H9 (cell line): ENCODE measurements around the gene BICD1. TPM values are rescaled to one million over a fixed set of nuclear protein-coding genes. Genes with fewer than 3 reads are reported as not detected.

ENCODE experiments used
- DNase-seq: peaks from one replicate; pipeline ENCODE4 v3.0.0-alpha.2; 2017
- H2AFZ ChIP-seq: one replicate; pipeline ENCODE4 v1.6.1; 2013; ENCODE audit warnings: mild to moderate bottlenecking, low read length, control low read depth, moderate library complexity
- H2AK5ac ChIP-seq: 2 replicates; pipeline ENCODE4 v1.6.1; 2013; ENCODE audit warnings: low read length, control low read depth, mixed read lengths; ENCODE audit not compliant: insufficient read length
- H2BK120ac ChIP-seq: one replicate; pipeline ENCODE4 v1.6.1; 2013; ENCODE audit warnings: low read depth, mild to moderate bottlenecking, low read length, control low read depth, inconsistent platforms; ENCODE audit not compliant: poor library complexity, severe bottlenecking
- H2BK12ac ChIP-seq: 2 replicates; pipeline ENCODE4 v1.6.1; 2013; ENCODE audit warnings: low read length, control low read depth, mixed read lengths, low read depth; ENCODE audit not compliant: insufficient read length
- H2BK15ac ChIP-seq: 2 replicates; pipeline ENCODE4 v1.6.1; 2013; ENCODE audit warnings: low read depth, low read length, control low read depth
- H2BK20ac ChIP-seq: one replicate; pipeline ENCODE4 v1.6.1; 2013; ENCODE audit warnings: low read depth, mild to moderate bottlenecking, low read length, control low read depth, inconsistent platforms; ENCODE audit not compliant: poor library complexity, severe bottlenecking
- H2BK5ac ChIP-seq: 2 replicates; pipeline ENCODE4 v1.6.1; 2013; ENCODE audit warnings: low read length, control low read depth, mixed read lengths; ENCODE audit not compliant: insufficient read length
- H3K14ac ChIP-seq: 2 replicates; pipeline ENCODE4 v1.6.1; 2013; ENCODE audit warnings: low read length, control low read depth; ENCODE audit not compliant: insufficient read depth
- H3K18ac ChIP-seq: 2 replicates; pipeline ENCODE4 v1.6.1; 2013; ENCODE audit warnings: low read depth, mild to moderate bottlenecking, mixed read lengths, low read length, control low read depth; ENCODE audit not compliant: insufficient read length
- H3K23ac ChIP-seq: 2 replicates; pipeline ENCODE4 v1.6.1; 2013; ENCODE audit warnings: low read length, control low read depth, mixed read lengths, low read depth; ENCODE audit not compliant: insufficient read length
- H3K23me2 ChIP-seq: 2 replicates; pipeline ENCODE4 v1.6.1; 2013; ENCODE audit warnings: low read depth, mild to moderate bottlenecking, mixed read lengths, low read length, control low read depth; ENCODE audit not compliant: insufficient read length, poor library complexity, severe bottlenecking
- H3K27ac ChIP-seq: 2 replicates; pipeline ENCODE4 v1.5.1; 2013; ENCODE audit warnings: low read length, control low read depth, mixed read lengths, low read depth; ENCODE audit not compliant: insufficient read length
- H3K27me3 ChIP-seq: 2 replicates; pipeline ENCODE4 v1.6.1; 2013; ENCODE audit warnings: low read length, control low read depth, inconsistent platforms; ENCODE audit not compliant: insufficient read depth
- H3K4ac ChIP-seq: 2 replicates; pipeline ENCODE4 v1.6.1; 2013; ENCODE audit warnings: low read depth, mild to moderate bottlenecking, control low read depth, inconsistent platforms, low read length, moderate library complexity
- H3K4me1 ChIP-seq: 2 replicates; pipeline ENCODE4 v1.6.1; 2013; ENCODE audit warnings: low read length, control low read depth, inconsistent platforms; ENCODE audit not compliant: insufficient read depth
- H3K4me2 ChIP-seq: 2 replicates; pipeline ENCODE4 v1.6.1; 2013; ENCODE audit warnings: low read length, control low read depth, mixed read lengths; ENCODE audit not compliant: insufficient read length, insufficient read depth
- H3K56ac ChIP-seq: 2 replicates; pipeline ENCODE4 v1.6.1; 2013; ENCODE audit warnings: low read depth, mild to moderate bottlenecking, mixed read lengths, low read length, control low read depth; ENCODE audit not compliant: insufficient read length
- H3K79me1 ChIP-seq: 2 replicates; pipeline ENCODE4 v1.6.1; 2013; ENCODE audit warnings: low read depth, mild to moderate bottlenecking, moderate library complexity, low read length, control low read depth, inconsistent platforms; ENCODE audit not compliant: insufficient read depth, poor library complexity, severe bottlenecking
- H3K79me2 ChIP-seq: 2 replicates; pipeline ENCODE4 v1.6.1; 2013; ENCODE audit warnings: low read length, control low read depth, inconsistent platforms; ENCODE audit not compliant: insufficient read depth
- H3K9ac ChIP-seq: 2 replicates; pipeline ENCODE4 v1.6.1; 2013; ENCODE audit warnings: low read length, control low read depth, mixed read lengths; ENCODE audit not compliant: insufficient read length; ENCODE audit errors: extremely low read depth
- H3K9me3 ChIP-seq: one replicate; pipeline ENCODE4 v1.6.1; 2013; ENCODE audit warnings: low read depth, low read length, inconsistent platforms; ENCODE audit not compliant: control insufficient read depth
- H3T11ph ChIP-seq: one replicate; pipeline ENCODE4 v1.6.1; 2013; ENCODE audit warnings: mild to moderate bottlenecking, low read length, control low read depth, inconsistent platforms
- H4K20me1 ChIP-seq: one replicate; pipeline ENCODE4 v1.6.1; 2013; ENCODE audit not compliant: control insufficient read depth, insufficient read length, insufficient read depth
- H4K5ac ChIP-seq: 2 replicates; pipeline ENCODE4 v1.6.1; 2013; ENCODE audit warnings: low read depth, mild to moderate bottlenecking, mixed read lengths, low read length, control low read depth; ENCODE audit not compliant: insufficient read length
- H4K8ac ChIP-seq: replicated peaks from 2 replicates; pipeline ENCODE4 v1.6.1; 2013; ENCODE audit warnings: low read length, control low read depth, mixed read lengths, low read depth; ENCODE audit not compliant: insufficient read length
- H4K91ac ChIP-seq: 2 replicates; pipeline ENCODE4 v1.6.1; 2013; ENCODE audit warnings: low read depth, mild to moderate bottlenecking, moderate library complexity, mixed read lengths, low read length, control low read depth; ENCODE audit not compliant: insufficient read length
- H3K27ac Mint-ChIP-seq, 3 experiments: 2 replicates in 2 of 3; 3 replicates in 1 of 3; pipeline ENCODE4 v1.8.0; 2020 to 2021; ENCODE audit warnings: mixed read lengths in 3 of 3, mild to moderate bottlenecking in 1 of 3, moderate library complexity in 1 of 3
- H3K27me3 Mint-ChIP-seq: 2 replicates; pipeline ENCODE4 v1.8.0; 2021; ENCODE audit warnings: low read depth, mild to moderate bottlenecking, moderate library complexity, mixed read lengths
- H3K36me3 Mint-ChIP-seq, 3 experiments: 2 replicates in 2 of 3; 3 replicates in 1 of 3; pipeline ENCODE4 v1.8.0; 2020 to 2021; ENCODE audit warnings: low read depth in 3 of 3, mixed read lengths in 3 of 3; ENCODE audit not compliant: insufficient read depth in 1 of 3
- H3K4me1 Mint-ChIP-seq, 2 experiments: 2 replicates each; pipeline ENCODE4 v1.8.0; 2020; ENCODE audit warnings: mixed read lengths in 2 of 2
- H3K4me3 Mint-ChIP-seq, 2 experiments: 2 replicates in 1 of 2; 3 replicates in 1 of 2; pipeline ENCODE4 v1.8.0; 2020 to 2021; ENCODE audit warnings: mild to moderate bottlenecking in 2 of 2, mixed read lengths in 2 of 2, moderate library complexity in 1 of 2
- H3K9me3 Mint-ChIP-seq, 2 experiments: 2 replicates in 1 of 2; 3 replicates in 1 of 2; pipeline ENCODE4 v1.8.0; 2020; ENCODE audit warnings: mild to moderate bottlenecking in 2 of 2, mixed read lengths in 2 of 2, moderate library complexity in 1 of 2
- CTCF ChIP-seq: fragments of 200-600 bp; sonication (generic); conservative IDR thresholded peaks from 3 replicates; pipeline ENCODE4 v1.8.0; 2021; ENCODE audit warnings: antibody characterized with exemption, mild to moderate bottlenecking
- WGBS: extraction: QIAGEN DNeasy Blood & Tissue Kit; methylation state at CpG from one replicate; pipeline ENCODE4 v1.1.7; 2013; ENCODE audit warnings: missing lambda C conversion rate, low lambda C conversion rate, mixed read lengths; ENCODE audit not compliant: insufficient read length; ENCODE audit errors: extremely low coverage; 5-methylcytosine and 5-hydroxymethylcytosine counted together
- total RNA-seq: library from RNA; stranded (reverse); gene quantifications from 2 replicates; pipeline ENCODE4 v1.2.1, GENCODE V29; 2021

BICD1 gene
- total RNA-seq, 1 experiment from 2014 or later, result 134 TPM

- no peaks in the 10 kb centered on the region for H4K20me1 ChIP-seq
- no peak overlapping the region for H2AFZ ChIP-seq
- no peak overlapping the region for H3K56ac ChIP-seq
- H3K4me3 Mint-ChIP-seq, result no peak overlapping the region
- H2BK20ac ChIP-seq, result no peak overlapping the region
- no peak overlapping the region for H3K4ac ChIP-seq
- no peak overlapping the region for H3K27ac ChIP-seq
- peaks cover 7 to 42% (median 31%) of the 10 kb centered on the region in 3 experiments for H3K36me3 Mint-ChIP-seq
- no peak overlapping the region for H4K8ac ChIP-seq
- DNase-seq, result no peak
- no peaks in the 10 kb centered on the region for H3K9me3 ChIP-seq
- H3K23ac ChIP-seq, result no peak overlapping the region
- H4K91ac ChIP-seq, result no peak overlapping the region
- H3K18ac ChIP-seq, result no peak overlapping the region
- no peaks in the 10 kb centered on the region for H3K79me2 ChIP-seq
- no CpG with 5 or more reads among the region's 5 CpGs for WGBS
- H3K27me3 Mint-ChIP-seq, result no peaks in the 10 kb centered on the region
- no peak overlapping the region for H3T11ph ChIP-seq
- H4K5ac ChIP-seq, result no peak overlapping the region
- H3K4me1 Mint-ChIP-seq, result peaks cover 0 to 11% of the 10 kb centered on the region in 2 experiments
- H2AK5ac ChIP-seq, result no peak overlapping the region
- H2BK120ac ChIP-seq, result no peak overlapping the region
- no peak overlapping the region for H3K9ac ChIP-seq
- no peak overlapping the region for H3K14ac ChIP-seq
- H3K9me3 Mint-ChIP-seq, result no peaks in the 10 kb centered on the region
- H3K4me2 ChIP-seq, result no peak overlapping the region
- no peaks in the 10 kb centered on the region for H3K4me1 ChIP-seq
- peak overlapping the region in 1 of 3 experiments; percentile 34; a peak in 1 of 7 replicates for H3K27ac Mint-ChIP-seq
- no peaks in the 10 kb centered on the region for H3K79me1 ChIP-seq
- no peak overlapping the region for H2BK5ac ChIP-seq
- no peaks in the 10 kb centered on the region for H3K27me3 ChIP-seq
- no peak for TF ChIP-seq CTCF
- H3K23me2 ChIP-seq, result no peaks in the 10 kb centered on the region
- no peak overlapping the region for H2BK15ac ChIP-seq
- H2BK12ac ChIP-seq, result no peak overlapping the region
These were observed 196.5 kb downstream of the BICD1 start for GRCh38 chr12:32303174-32303549.
